Measurements from ENCODE around the gene HOXC5.

Gene HOXC5

DNA sequence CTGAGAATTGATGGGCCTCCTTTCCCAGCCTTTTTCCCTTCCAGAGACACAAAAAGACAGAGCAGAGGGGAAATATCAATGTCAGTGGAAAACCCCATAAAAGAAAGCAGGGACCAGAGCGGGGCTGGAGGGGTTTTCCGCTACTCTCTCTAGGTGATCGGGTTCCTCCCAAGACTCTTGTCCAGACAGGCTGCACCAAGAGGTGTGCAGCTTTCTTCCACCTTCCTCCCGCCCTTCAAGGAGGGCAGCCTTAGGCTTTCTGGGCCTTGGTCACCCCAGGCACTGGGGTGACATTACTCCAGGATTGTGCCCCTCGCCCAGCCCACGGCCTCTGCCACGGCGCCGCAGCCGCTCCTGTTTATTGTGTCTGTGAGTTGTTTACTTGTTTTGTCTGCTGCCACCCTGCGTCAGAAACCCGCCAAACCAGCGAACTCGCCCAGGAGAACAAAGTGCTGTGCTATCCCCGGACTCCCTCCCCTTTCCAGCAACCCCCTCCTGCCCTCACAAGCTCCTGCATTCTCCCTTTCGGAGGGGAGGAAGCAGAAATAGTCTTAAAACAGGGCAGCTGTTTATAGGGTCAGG, 11.3 kb upstream of the HOXC5 start:
- DNase-seq: no peak

GRCh38 chr12:54022960-54023884, 9.6 kb upstream of the HOXC5 start:
- DNase-seq: no peak

DNA sequence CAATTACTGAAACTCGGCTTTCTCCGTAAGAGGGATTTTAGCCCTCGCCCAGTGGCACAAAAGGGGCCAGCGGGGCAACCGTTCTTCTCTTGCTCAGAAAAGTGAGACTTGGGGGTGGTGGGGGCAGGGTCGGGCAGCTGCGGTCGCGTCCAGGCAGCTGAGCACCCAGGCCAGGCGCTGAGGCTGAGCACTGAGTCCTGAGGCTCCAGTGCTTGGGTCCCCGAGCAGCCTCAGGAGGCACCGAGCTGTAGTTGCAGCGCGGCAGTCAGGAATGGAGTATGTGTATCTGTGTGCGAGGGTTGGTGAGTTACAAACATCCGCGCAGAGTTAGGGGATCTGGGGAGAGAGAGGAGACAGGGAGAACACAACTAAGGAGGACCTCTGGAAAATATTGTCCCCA, 8.7 kb upstream of the HOXC5 start:
- no peak for DNase-seq

- DNase-seq: no peak
Measured at GRCh38 chr12:54024581-54025305, 8.1 kb upstream of the HOXC5 start.

DNA sequence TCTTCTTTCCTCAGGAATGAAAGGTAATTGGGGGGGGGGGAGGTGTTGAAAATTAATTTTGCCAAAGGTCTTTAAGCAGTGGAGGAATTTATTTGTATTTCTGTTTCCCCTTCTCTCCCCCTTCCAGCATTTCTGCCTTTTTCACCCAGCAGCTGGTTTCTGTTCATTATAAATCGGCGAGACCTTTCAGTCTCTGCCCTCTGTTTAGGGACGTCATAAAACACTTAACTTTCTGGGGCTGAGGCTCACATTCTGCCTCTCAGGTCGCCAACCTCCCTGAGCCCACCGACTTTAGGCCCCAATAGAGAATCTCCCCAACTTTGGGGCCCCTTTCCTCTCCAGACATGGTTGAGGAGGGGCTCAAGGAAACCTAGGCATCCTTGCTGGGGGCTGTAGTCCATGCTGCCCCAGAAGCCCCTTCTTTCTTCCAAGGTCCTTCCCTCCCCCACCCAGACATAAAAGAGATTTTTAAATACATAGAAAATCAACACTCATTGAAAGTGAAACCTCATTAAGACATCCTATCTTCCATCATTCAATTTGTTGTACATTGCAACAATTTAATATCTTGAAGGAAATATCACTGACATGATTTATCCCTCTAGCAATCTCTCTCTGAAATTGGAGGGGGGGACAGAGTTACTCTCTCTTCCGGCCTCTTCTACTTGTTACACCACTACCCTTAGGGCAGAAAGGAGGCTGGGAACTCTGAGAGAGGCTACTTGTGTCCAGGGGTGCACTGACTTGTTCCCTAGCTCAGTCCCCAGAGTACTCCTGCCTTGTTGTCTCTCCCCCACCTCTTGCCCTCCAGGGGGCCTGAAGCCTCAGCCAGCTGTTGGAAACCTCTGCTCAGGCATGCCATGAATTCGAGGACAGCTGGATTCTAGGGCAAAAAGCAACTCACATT, 7.1 kb upstream of the HOXC5 start:
- no peak for DNase-seq

DNA sequence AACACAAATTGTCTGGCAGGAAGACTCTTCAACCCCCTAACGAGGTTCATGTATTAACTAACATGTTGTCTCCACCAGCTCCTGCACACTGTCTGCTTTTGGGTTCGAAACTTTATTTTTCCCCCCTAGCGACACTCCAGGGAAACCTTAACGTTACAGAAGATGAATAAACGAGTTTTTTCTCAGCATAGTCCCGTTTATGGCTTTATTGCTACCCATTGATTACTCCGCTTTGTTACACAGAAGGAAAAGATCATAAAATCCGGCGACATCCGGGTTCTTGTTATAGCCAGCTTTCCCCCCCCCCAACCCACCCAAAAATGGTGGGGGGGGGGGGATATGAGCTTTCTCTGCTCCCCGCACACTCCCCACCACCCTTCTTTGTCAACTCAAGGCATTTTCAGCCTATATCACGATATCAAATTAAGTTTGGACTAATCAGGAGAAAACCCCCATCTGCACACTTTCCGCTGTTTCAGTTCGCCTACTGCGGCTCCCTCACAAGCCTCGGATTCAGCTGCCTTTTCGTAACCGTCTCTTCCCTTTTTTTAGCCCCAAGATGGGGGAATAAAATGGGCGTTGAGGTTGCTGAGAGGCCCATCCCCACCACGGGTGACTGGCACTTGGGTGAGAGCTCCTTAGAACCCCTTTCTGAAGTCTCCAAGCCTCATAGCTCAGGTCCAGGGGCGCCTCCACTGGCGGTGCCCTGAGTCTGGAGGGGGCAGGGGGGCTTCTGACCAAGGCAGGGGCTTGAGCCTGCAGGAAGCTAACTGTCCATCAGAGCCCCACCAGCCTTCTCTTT, 6.0 kb upstream of the HOXC5 start:
- no peak for DNase-seq

- no peak for DNase-seq
Measured at GRCh38 chr12:54027442-54027786, 5.4 kb upstream of the HOXC5 start.

GRCh38 chr12:54028314-54029201, 4.3 kb upstream of the HOXC5 start, which contains the start of gene HOXC6:
TSS of gene HOXC6 (plus strand) at chr12:54028440. CDS start at chr12:54028522, 82 bp downstream.
- DNase-seq: no peak

- DNase-seq: no peak
Measured at GRCh38 chr12:54029529-54030441, 3.1 kb upstream of the HOXC5 start.

DNA sequence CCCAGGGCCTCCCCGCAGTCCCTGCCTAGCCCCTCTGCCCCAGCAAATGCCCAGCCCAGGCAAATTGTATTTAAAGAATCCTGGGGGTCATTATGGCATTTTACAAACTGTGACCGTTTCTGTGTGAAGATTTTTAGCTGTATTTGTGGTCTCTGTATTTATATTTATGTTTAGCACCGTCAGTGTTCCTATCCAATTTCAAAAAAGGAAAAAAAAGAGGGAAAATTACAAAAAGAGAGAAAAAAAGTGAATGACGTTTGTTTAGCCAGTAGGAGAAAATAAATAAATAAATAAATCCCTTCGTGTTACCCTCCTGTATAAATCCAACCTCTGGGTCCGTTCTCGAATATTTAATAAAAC, 2.4 kb upstream of the HOXC5 start:
- DNase-seq: no peak

- no peak for DNase-seq
Measured at GRCh38 chr12:54030889-54031471, 1.9 kb upstream of the HOXC5 start.

GRCh38 chr12:54031480-54031879, 1.4 kb upstream of the HOXC5 start:
- DNase-seq: no peak

- no peak for DNase-seq
Measured at GRCh38 chr12:54032086-54032619, 697 bp upstream of the HOXC5 start.

GRCh38 chr12:54033106-54033979, 493 bp downstream of the HOXC5 start:
- no peak for DNase-seq

DNA sequence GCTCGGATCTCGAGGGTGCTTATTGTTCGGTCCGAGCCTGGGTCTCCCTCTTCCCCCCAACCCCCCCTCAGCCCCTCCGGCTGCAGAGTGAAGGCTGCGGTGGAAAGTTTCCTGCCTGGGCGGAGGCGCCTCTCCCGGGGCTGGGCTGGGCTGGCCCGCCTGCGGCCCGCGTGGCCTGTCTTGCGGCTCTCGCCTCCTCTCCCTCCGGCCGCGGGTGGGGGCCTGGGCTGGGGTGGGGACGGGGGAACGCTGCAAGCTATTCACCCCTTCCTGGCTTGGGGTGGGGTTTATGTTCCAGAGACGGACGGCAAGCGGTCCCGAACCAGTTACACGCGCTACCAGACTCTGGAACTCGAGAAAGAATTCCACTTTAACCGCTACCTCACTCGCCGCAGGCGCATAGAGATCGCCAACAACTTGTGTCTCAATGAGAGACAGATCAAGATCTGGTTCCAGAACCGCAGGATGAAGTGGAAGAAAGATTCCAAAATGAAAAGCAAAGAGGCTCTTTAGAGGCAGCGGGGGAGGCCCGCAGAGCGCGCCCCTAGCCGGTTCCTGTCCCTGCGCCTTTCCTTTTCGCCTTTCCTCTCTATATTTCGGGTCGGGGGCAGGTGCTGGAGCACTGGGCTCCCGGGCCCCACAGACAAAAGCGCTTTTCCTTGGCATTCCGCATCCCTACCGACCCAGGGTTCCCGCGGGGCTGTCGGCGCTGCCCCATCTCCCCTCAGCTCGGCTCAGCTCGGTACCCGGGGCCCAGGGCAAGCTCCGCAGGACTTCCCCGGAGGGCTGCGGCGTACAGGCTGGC, 1.3 kb downstream of the HOXC5 start:
- DNase-seq: no peak

GRCh38 chr12:54034785-54035310, 2.0 kb downstream of the HOXC5 start:
- no peak for DNase-seq
